ENCODE data around the gene CTXND2. TPM values are rescaled to one million over a fixed set of nuclear protein-coding genes. Genes with fewer than 3 reads are reported as not detected.

Gene CTXND2
- polyA plus RNA-seq, 1 of the 3 experiments (the other 2 are of a cell fraction), result not detected

DNA sequence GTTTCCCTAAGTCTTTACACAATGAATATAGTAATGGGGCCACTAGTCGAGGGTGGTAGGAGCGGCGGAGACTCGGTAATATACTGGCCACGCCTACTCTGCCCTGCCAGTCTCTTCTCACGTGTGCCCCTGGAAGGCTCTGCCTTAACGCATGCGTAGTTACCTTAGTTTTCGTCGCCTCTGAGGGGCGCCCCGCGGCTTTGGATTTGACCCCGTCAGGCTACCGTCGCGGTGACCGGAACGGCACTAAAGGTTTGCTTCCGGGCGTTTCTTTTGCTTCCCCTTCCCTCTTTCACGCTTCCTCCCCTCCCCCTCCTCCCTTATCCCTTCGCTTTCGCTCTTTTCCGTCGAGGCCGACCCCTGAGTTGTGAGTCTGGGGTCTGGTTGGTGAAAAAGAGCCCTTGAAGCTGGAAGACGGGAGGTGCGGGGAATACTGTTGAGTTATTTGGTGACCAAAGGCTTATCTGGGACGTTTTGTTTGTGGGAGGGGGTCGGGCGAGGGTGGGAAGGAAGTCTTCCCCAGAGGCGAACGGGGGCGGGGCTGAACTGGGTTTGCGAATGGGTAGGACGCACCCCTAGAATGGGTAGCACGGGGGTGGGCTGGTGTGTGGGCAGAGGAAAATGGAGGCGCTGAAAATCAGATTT is 39.3 kb downstream of the CTXND2 start, which contains the start of gene SETDB1:
TSS of gene SETDB1 (plus strand) at position 267 of the 645 bp plus-strand sequence. CDS start 1,352 bp downstream, outside the sequence.
- no peaks in the 10 kb centered on the region for H3K27me3 ChIP-seq (ENCODE audit: insufficient read depth)
- TF ChIP-seq EP300 (IDR thresholded peaks at IDR 0.05; ENCODE audit: borderline replicate concordance in 1 of 2, low read depth in 1 of 2, low read length in 1 of 2), result peak in 1 of 2 experiments; percentile 27; a peak in 1 of 4 replicates
- TF ChIP-seq, protein P1, sequence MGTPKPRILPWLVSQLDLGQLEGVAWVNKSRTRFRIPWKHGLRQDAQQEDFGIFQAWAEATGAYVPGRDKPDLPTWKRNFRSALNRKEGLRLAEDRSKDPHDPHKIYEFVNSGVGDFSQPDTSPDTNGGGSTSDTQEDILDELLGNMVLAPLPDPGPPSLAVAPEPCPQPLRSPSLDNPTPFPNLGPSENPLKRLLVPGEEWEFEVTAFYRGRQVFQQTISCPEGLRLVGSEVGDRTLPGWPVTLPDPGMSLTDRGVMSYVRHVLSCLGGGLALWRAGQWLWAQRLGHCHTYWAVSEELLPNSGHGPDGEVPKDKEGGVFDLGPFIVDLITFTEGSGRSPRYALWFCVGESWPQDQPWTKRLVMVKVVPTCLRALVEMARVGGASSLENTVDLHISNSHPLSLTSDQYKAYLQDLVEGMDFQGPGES (IDR thresholded peaks at IDR 0.05; ENCODE audit: low read depth, low read length), result no peak
- TF ChIP-seq YY1 (IDR thresholded peaks at IDR 0.05; ENCODE audit: low read depth), result no peak; the same call in none of the 2 replicates
- TF ChIP-seq FOXJ3 (CRISPR knock-in tag; IDR thresholded peaks at IDR 0.05), result 0 out of 2 replicates have a peak, but pooled peaks have one; percentile 55
- no peak; the same call in 1 of the 2 replicates for TF ChIP-seq RXRA (IDR thresholded peaks at IDR 0.05; ENCODE audit: borderline replicate concordance, low read depth)
- TF ChIP-seq ELF1 (IDR thresholded peaks at IDR 0.05), result peak; percentile 94
- TF ChIP-seq TEAD4 (IDR thresholded peaks at IDR 0.05; ENCODE audit: borderline replicate concordance, insufficient read depth), result no peak
- no peak for TF ChIP-seq RAD21 (IDR thresholded peaks at IDR 0.05; ENCODE audit: low read length)
- TF ChIP-seq USF1 (IDR thresholded peaks at IDR 0.05; ENCODE audit: borderline replicate concordance, low read depth), result peak; percentile 79
- peak; percentile 25; the same call in 1 of the 2 replicates for TF ChIP-seq TCF12 (IDR thresholded peaks at IDR 0.05)
- TF ChIP-seq RFX5 (IDR thresholded peaks at IDR 0.05; ENCODE audit: low read length), result no peak
- no peak for TF ChIP-seq JUND (IDR thresholded peaks at IDR 0.05)
- TF ChIP-seq, protein P2, sequence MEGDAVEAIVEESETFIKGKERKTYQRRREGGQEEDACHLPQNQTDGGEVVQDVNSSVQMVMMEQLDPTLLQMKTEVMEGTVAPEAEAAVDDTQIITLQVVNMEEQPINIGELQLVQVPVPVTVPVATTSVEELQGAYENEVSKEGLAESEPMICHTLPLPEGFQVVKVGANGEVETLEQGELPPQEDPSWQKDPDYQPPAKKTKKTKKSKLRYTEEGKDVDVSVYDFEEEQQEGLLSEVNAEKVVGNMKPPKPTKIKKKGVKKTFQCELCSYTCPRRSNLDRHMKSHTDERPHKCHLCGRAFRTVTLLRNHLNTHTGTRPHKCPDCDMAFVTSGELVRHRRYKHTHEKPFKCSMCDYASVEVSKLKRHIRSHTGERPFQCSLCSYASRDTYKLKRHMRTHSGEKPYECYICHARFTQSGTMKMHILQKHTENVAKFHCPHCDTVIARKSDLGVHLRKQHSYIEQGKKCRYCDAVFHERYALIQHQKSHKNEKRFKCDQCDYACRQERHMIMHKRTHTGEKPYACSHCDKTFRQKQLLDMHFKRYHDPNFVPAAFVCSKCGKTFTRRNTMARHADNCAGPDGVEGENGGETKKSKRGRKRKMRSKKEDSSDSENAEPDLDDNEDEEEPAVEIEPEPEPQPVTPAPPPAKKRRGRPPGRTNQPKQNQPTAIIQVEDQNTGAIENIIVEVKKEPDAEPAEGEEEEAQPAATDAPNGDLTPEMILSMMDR (IDR thresholded peaks at IDR 0.05), result peak; percentile 14; the same call in 1 of the 2 replicates
- TF ChIP-seq MXI1 (IDR thresholded peaks at IDR 0.05; ENCODE audit: low read depth, low read length), result peak; percentile 89
- peak; percentile 96 for TF ChIP-seq CHD2 (IDR thresholded peaks at IDR 0.05; ENCODE audit: low read length, partially characterized antibody)
- 0 out of 2 replicates have a peak, but pooled peaks have one; percentile 18 for TF ChIP-seq SIN3A (IDR thresholded peaks at IDR 0.05; ENCODE audit: borderline replicate concordance, low read depth, low read length)
- TF ChIP-seq, protein P3, sequence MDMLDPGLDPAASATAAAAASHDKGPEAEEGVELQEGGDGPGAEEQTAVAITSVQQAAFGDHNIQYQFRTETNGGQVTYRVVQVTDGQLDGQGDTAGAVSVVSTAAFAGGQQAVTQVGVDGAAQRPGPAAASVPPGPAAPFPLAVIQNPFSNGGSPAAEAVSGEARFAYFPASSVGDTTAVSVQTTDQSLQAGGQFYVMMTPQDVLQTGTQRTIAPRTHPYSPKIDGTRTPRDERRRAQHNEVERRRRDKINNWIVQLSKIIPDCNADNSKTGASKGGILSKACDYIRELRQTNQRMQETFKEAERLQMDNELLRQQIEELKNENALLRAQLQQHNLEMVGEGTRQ (IDR thresholded peaks at IDR 0.05; ENCODE audit: borderline replicate concordance, low read depth, low read length), result no peak
- peak; percentile 86 for TF ChIP-seq TAF1 (IDR thresholded peaks at IDR 0.05; ENCODE audit: borderline replicate concordance, low read depth, low read length)
- TF ChIP-seq REST (IDR thresholded peaks at IDR 0.05; ENCODE audit: low read depth, low read length), result peak; percentile 72
- TF ChIP-seq, protein P4, sequence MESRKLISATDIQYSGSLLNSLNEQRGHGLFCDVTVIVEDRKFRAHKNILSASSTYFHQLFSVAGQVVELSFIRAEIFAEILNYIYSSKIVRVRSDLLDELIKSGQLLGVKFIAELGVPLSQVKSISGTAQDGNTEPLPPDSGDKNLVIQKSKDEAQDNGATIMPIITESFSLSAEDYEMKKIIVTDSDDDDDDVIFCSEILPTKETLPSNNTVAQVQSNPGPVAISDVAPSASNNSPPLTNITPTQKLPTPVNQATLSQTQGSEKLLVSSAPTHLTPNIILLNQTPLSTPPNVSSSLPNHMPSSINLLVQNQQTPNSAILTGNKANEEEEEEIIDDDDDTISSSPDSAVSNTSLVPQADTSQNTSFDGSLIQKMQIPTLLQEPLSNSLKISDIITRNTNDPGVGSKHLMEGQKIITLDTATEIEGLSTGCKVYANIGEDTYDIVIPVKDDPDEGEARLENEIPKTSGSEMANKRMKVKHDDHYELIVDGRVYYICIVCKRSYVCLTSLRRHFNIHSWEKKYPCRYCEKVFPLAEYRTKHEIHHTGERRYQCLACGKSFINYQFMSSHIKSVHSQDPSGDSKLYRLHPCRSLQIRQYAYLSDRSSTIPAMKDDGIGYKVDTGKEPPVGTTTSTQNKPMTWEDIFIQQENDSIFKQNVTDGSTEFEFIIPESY (IDR thresholded peaks at IDR 0.05; ENCODE audit: borderline replicate concordance, low read depth), result peak; percentile 69; the same call in 1 of the 2 replicates
- no peak for TF ChIP-seq SMC3 (IDR thresholded peaks at IDR 0.05; ENCODE audit: low read depth, low read length)
- no peak for TF ChIP-seq MEF2A (IDR thresholded peaks at IDR 0.05; ENCODE audit: borderline replicate concordance, low read depth)

More for the DNA sequence above, 39.3 kb downstream of the CTXND2 start, which contains the start of gene SETDB1:
- CTCF ChIA-PET, result interaction anchor here (0.9 to 2.4 kb wide), 3 partner anchors 71 to 757 kb away, joined by 3 to 8 read pairs (median 3); partner anchors contain the start of gene MINDY1
- Histone ChIP-seq H3K9me2 (no peaks in the 10 kb centered on the region), H3F3A (replicated peaks; ENCODE audit: insufficient read depth) (peaks cover 10% of the 10 kb centered on the region), H4K20me1 (ENCODE audit: insufficient read depth) (no peaks in the 10 kb centered on the region), H3K9me3 (no peaks in the 10 kb centered on the region), H3K4me1 (ENCODE audit: control insufficient read depth in 1 of 2, insufficient read depth in 2 of 2, low read depth in 1 of 2, low read length in 1 of 2) (peaks cover 6 to 13% of the 10 kb centered on the region in 2 experiments; a peak in 2 of 4 replicates), H3K4me2 (peak within 1 kb of the TSS; percentile 81), H3K4me3 (ENCODE audit: low read depth in 2 of 2, low read length in 1 of 2) (peak within 1 kb of the TSS; percentile 68 to 84), H3K36me3 (replicated peaks in 1 of 2; ENCODE audit: control insufficient read depth in 1 of 2, insufficient read depth in 2 of 2, low read length in 1 of 2) (peaks cover 27 to 33% of the 10 kb centered on the region in 2 experiments), H2AFZ (ENCODE audit: low read depth) (peak within 1 kb of the TSS; percentile 98), H3K79me2 (ENCODE audit: insufficient read depth) (peaks cover 38% of the 10 kb centered on the region), H3K27ac (ENCODE audit: low read depth in 2 of 2, low read length in 1 of 2) (peak within 1 kb of the TSS; percentile 89 to 95), H3K9ac (peak within 1 kb of the TSS; percentile 93)
- POLR2A ChIA-PET, result no interaction called here
- DNase-seq, result peak; percentile 92
- under 1% methylated on average over 33 of the region's 39 CpGs for WGBS (ENCODE audit: low lambda C conversion rate)
